ENCODE results near the gene RBM20.

- TF ChIP-seq POLR2A (IDR thresholded peaks at IDR 0.05) (no peak), CTCF (IDR thresholded peaks at IDR 0.05) (no peak), POLR2AphosphoS5 (IDR thresholded peaks at IDR 0.05) (no peak)
Measured at GRCh38 chr10:110680273-110681020, 36.3 kb downstream of the RBM20 start.

Data from stomach (tissue), 4 donors.